GM12878 (cell line): ENCODE results near the gene MITF.

Experiments
- BCLAF1 ChIP-seq: fragments of 450-650 bp; IDR thresholded peaks from 2 replicates; pipeline ENCODE4 v1.6.1; 2017; ENCODE audit warnings: antibody characterized with exemption, mild to moderate bottlenecking, moderate library complexity
- CREM ChIP-seq: IDR thresholded peaks from 2 replicates; pipeline ENCODE4 v1.6.1; 2014; ENCODE audit warnings: antibody characterized with exemption, low read depth
- EP300 ChIP-seq, 2 experiments: fragments of 150-350 bp in 1 of 2; IDR thresholded peaks; 2 replicates each; pipeline ENCODE4 v1.6.1; 2011 to 2012; ENCODE audit warnings: low read depth in 2 of 2, low read length in 2 of 2, borderline replicate concordance in 1 of 2, improper control_type of control experiment in 1 of 2, inconsistent platforms in 1 of 2; ENCODE audit not compliant: control insufficient read depth in 1 of 2
- MEF2A ChIP-seq: IDR thresholded peaks from 2 replicates; pipeline ENCODE4 v1.6.1; 2011; ENCODE audit warnings: low read depth, mild to moderate bottlenecking, low read length, moderate library complexity; ENCODE audit not compliant: insufficient read depth
- NFYA ChIP-seq: IDR thresholded peaks from 2 replicates; pipeline ENCODE4 v1.6.1; 2011; ENCODE audit warnings: low read depth, mild to moderate bottlenecking, low read length, improper control_type of control experiment, borderline replicate concordance
- POLR2A ChIP-seq: IDR thresholded peaks from 2 replicates; pipeline ENCODE4 v1.6.1; 2011; ENCODE audit warnings: low read depth, mild to moderate bottlenecking, low read length
- RAD51 ChIP-seq: fragments of 450-650 bp; IDR thresholded peaks from 2 replicates; pipeline ENCODE4 v1.6.1; 2016; ENCODE audit warnings: moderate library complexity, mild to moderate bottlenecking, inconsistent platforms
- STAT1 ChIP-seq: fragments of 450-650 bp; conservative IDR thresholded peaks from 2 replicates; pipeline ENCODE4 v1.6.1; 2014; ENCODE audit warnings: antibody characterized with exemption, mild to moderate bottlenecking
- TCF7 ChIP-seq: IDR thresholded peaks from 2 replicates; pipeline ENCODE4 v1.6.1; 2014; ENCODE audit warnings: antibody characterized with exemption, borderline replicate concordance
- ZBTB40 ChIP-seq: fragments of 450-650 bp; IDR thresholded peaks from 2 replicates; pipeline ENCODE4 v1.6.1; 2016; ENCODE audit warnings: mild to moderate bottlenecking, moderate library complexity, borderline replicate concordance
- TF ChIP-seq, protein P1 (sequence below), 3 experiments: IDR thresholded peaks in 2 of 3; conservative IDR thresholded peaks in 1 of 3; 2 replicates each; pipeline ENCODE4 v1.5.1; 2011; ENCODE audit warnings: low read depth in 3 of 3, low read length in 3 of 3, mild to moderate bottlenecking in 3 of 3, control low read depth in 2 of 3, moderate library complexity in 2 of 3, inconsistent platforms in 1 of 3, mixed read lengths in 1 of 3; ENCODE audit not compliant: control insufficient read depth in 2 of 3, insufficient read depth in 1 of 3; ENCODE audit errors: extremely low read depth in 1 of 3

DNA sequence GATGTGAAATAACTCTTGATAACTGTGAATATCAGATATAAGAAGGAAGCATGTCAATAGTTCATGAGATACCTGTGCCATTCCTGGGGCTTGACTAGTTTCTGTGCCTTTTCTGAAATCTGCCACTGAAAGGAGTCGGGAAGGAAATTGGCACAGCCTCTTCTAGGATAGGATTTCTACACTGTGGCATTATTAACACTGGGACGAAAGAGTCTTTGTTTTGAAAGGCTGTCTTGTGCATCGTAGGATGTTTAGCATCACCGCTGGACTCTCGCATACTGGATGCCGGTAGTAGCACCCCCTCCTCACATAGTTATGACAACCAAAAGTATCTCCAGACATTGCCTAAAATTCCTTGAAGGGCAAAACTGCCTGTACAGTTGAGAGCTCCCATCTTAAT is 182.4 kb downstream of the MITF start:
- TF ChIP-seq, protein P1, sequence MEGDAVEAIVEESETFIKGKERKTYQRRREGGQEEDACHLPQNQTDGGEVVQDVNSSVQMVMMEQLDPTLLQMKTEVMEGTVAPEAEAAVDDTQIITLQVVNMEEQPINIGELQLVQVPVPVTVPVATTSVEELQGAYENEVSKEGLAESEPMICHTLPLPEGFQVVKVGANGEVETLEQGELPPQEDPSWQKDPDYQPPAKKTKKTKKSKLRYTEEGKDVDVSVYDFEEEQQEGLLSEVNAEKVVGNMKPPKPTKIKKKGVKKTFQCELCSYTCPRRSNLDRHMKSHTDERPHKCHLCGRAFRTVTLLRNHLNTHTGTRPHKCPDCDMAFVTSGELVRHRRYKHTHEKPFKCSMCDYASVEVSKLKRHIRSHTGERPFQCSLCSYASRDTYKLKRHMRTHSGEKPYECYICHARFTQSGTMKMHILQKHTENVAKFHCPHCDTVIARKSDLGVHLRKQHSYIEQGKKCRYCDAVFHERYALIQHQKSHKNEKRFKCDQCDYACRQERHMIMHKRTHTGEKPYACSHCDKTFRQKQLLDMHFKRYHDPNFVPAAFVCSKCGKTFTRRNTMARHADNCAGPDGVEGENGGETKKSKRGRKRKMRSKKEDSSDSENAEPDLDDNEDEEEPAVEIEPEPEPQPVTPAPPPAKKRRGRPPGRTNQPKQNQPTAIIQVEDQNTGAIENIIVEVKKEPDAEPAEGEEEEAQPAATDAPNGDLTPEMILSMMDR (IDR thresholded peaks at IDR 0.05 in 2 of 3, conservative IDR thresholded peaks at IDR 0.05 in 1 of 3; ENCODE audit: control insufficient read depth in 2 of 3, extremely low read depth in 1 of 3, insufficient read depth in 1 of 3, low read depth in 3 of 3, low read length in 3 of 3): no peak
- TF ChIP-seq RAD51: no peak
- no peak for TF ChIP-seq STAT1
- TF ChIP-seq ZBTB40: no peak
- TF ChIP-seq CREM: no peak
- TF ChIP-seq POLR2A: no peak
- no peak for TF ChIP-seq NFYA
- TF ChIP-seq EP300 (IDR thresholded peaks at IDR 0.05; ENCODE audit: borderline replicate concordance in 1 of 2, control insufficient read depth in 1 of 2, low read depth in 2 of 2, low read length in 2 of 2): no peak
- no peak for TF ChIP-seq TCF7
- no peak for TF ChIP-seq MEF2A
- TF ChIP-seq BCLAF1: no peak
